ENCODE results near the gene TUSC2. TPM values are rescaled to one million over a fixed set of nuclear protein-coding genes. Genes with fewer than 3 reads are reported as not detected.

TUSC2 gene
- total and polyA plus RNA-seq, 2 of the 13 experiments (the other 11 are each of a cell fraction or from before 2014, with no cell fraction given), result 36.7 to 39.1 TPM

- TF ChIP-seq FOXM1 (CRISPR knock-in tag; IDR thresholded peaks at IDR 0.05) (no peak), RXRA (CRISPR knock-in tag; IDR thresholded peaks at IDR 0.05) (peak; percentile 43; the same call in 1 of the 2 replicates), ZNF263 (CRISPR knock-in tag; IDR thresholded peaks at IDR 0.05) (0 out of 2 replicates have a peak, but pooled peaks have one; percentile 20), NFYC (CRISPR knock-in tag; IDR thresholded peaks at IDR 0.05) (peak; percentile 54), NBN (conservative IDR thresholded peaks at IDR 0.05) (no peak), TRAFD1 (CRISPR knock-in tag; IDR thresholded peaks at IDR 0.05; ENCODE audit: borderline replicate concordance) (no peak), SCMH1 (CRISPR knock-in tag; IDR thresholded peaks at IDR 0.05; ENCODE audit: borderline replicate concordance) (no peak), ZNF30 (CRISPR knock-in tag; IDR thresholded peaks at IDR 0.05) (no peak), ZSCAN9 (CRISPR knock-in tag; IDR thresholded peaks at IDR 0.05; ENCODE audit: borderline replicate concordance) (peak; percentile 8; the same call in 1 of the 2 replicates), CSRNP1 (CRISPR knock-in tag; IDR thresholded peaks at IDR 0.05) (peak; percentile 60; the same call in 1 of the 2 replicates), MXI1 (IDR thresholded peaks at IDR 0.05; ENCODE audit: borderline replicate concordance, low read depth, low read length) (peak; percentile 76; the same call in 1 of the 3 replicates), REL (CRISPR knock-in tag; conservative IDR thresholded peaks at IDR 0.05) (no peak), RNF219 (CRISPR knock-in tag; IDR thresholded peaks at IDR 0.05) (no peak), RARG (CRISPR knock-in tag; IDR thresholded peaks at IDR 0.05; ENCODE audit: low read depth) (peak; percentile 79)
- TF ChIP-seq, protein P1, sequence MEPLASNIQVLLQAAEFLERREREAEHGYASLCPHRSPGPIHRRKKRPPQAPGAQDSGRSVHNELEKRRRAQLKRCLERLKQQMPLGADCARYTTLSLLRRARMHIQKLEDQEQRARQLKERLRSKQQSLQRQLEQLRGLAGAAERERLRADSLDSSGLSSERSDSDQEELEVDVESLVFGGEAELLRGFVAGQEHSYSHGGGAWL (CRISPR knock-in tag; IDR thresholded peaks at IDR 0.05), result peak; percentile 94; the same call in 1 of the 2 replicates
- TF ChIP-seq, protein P2, sequence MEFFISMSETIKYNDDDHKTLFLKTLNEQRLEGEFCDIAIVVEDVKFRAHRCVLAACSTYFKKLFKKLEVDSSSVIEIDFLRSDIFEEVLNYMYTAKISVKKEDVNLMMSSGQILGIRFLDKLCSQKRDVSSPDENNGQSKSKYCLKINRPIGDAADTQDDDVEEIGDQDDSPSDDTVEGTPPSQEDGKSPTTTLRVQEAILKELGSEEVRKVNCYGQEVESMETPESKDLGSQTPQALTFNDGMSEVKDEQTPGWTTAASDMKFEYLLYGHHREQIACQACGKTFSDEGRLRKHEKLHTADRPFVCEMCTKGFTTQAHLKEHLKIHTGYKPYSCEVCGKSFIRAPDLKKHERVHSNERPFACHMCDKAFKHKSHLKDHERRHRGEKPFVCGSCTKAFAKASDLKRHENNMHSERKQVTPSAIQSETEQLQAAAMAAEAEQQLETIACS (CRISPR knock-in tag; IDR thresholded peaks at IDR 0.05), result peak; percentile 41; the same call in 1 of the 2 replicates
- TF ChIP-seq, protein P3, sequence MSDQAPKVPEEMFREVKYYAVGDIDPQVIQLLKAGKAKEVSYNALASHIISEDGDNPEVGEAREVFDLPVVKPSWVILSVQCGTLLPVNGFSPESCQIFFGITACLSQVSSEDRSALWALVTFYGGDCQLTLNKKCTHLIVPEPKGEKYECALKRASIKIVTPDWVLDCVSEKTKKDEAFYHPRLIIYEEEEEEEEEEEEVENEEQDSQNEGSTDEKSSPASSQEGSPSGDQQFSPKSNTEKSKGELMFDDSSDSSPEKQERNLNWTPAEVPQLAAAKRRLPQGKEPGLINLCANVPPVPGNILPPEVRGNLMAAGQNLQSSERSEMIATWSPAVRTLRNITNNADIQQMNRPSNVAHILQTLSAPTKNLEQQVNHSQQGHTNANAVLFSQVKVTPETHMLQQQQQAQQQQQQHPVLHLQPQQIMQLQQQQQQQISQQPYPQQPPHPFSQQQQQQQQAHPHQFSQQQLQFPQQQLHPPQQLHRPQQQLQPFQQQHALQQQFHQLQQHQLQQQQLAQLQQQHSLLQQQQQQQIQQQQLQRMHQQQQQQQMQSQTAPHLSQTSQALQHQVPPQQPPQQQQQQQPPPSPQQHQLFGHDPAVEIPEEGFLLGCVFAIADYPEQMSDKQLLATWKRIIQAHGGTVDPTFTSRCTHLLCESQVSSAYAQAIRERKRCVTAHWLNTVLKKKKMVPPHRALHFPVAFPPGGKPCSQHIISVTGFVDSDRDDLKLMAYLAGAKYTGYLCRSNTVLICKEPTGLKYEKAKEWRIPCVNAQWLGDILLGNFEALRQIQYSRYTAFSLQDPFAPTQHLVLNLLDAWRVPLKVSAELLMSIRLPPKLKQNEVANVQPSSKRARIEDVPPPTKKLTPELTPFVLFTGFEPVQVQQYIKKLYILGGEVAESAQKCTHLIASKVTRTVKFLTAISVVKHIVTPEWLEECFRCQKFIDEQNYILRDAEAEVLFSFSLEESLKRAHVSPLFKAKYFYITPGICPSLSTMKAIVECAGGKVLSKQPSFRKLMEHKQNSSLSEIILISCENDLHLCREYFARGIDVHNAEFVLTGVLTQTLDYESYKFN (CRISPR knock-in tag; conservative IDR thresholded peaks at IDR 0.05), result 0 out of 2 replicates have a peak, but pooled peaks have one; percentile 8
Measured at GRCh38 chr3:50358911-50359759, 31.1 kb upstream of the TUSC2 start, which contains the start of gene TMEM115 (continued).

All from HepG2 (cell line).